Measurements from ENCODE around the gene ARG2. TPM values are rescaled to one million over a fixed set of nuclear protein-coding genes. Genes with fewer than 3 reads are reported as not detected.

Gene ARG2
- total and polyA plus RNA-seq, 9 of the 15 experiments (the other 6 are each of a cell fraction or from before 2014, with no cell fraction given) = 6.2 to 75.0 (median 17.8) TPM

GRCh38 chr14:67619446-67620216 is at the start of gene ARG2 (continued):
- TF ChIP-seq TBP (optimal IDR thresholded peaks at IDR 0.05; ENCODE audit: low read depth, low read length) (peak; percentile 88), NONO (IDR thresholded peaks at IDR 0.05; ENCODE audit: low read depth in 2 of 2, low read length in 1 of 2) (no peak), FOSL1 (tag; conservative IDR thresholded peaks at IDR 0.05) (peak; percentile 73), CEBPB (tag; IDR thresholded peaks at IDR 0.05) (no peak), ELK1 (CRISPR knock-in tag; IDR thresholded peaks at IDR 0.05) (no peak)
- TF ChIP-seq, protein P1, sequence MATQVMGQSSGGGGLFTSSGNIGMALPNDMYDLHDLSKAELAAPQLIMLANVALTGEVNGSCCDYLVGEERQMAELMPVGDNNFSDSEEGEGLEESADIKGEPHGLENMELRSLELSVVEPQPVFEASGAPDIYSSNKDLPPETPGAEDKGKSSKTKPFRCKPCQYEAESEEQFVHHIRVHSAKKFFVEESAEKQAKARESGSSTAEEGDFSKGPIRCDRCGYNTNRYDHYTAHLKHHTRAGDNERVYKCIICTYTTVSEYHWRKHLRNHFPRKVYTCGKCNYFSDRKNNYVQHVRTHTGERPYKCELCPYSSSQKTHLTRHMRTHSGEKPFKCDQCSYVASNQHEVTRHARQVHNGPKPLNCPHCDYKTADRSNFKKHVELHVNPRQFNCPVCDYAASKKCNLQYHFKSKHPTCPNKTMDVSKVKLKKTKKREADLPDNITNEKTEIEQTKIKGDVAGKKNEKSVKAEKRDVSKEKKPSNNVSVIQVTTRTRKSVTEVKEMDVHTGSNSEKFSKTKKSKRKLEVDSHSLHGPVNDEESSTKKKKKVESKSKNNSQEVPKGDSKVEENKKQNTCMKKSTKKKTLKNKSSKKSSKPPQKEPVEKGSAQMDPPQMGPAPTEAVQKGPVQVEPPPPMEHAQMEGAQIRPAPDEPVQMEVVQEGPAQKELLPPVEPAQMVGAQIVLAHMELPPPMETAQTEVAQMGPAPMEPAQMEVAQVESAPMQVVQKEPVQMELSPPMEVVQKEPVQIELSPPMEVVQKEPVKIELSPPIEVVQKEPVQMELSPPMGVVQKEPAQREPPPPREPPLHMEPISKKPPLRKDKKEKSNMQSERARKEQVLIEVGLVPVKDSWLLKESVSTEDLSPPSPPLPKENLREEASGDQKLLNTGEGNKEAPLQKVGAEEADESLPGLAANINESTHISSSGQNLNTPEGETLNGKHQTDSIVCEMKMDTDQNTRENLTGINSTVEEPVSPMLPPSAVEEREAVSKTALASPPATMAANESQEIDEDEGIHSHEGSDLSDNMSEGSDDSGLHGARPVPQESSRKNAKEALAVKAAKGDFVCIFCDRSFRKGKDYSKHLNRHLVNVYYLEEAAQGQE (IDR thresholded peaks at IDR 0.05; ENCODE audit: borderline replicate concordance) = peak; percentile 61
- TF ChIP-seq, protein P1 (CRISPR knock-in tag; IDR thresholded peaks at IDR 0.05; ENCODE audit: low read depth) = no peak
- TF ChIP-seq, protein P2, sequence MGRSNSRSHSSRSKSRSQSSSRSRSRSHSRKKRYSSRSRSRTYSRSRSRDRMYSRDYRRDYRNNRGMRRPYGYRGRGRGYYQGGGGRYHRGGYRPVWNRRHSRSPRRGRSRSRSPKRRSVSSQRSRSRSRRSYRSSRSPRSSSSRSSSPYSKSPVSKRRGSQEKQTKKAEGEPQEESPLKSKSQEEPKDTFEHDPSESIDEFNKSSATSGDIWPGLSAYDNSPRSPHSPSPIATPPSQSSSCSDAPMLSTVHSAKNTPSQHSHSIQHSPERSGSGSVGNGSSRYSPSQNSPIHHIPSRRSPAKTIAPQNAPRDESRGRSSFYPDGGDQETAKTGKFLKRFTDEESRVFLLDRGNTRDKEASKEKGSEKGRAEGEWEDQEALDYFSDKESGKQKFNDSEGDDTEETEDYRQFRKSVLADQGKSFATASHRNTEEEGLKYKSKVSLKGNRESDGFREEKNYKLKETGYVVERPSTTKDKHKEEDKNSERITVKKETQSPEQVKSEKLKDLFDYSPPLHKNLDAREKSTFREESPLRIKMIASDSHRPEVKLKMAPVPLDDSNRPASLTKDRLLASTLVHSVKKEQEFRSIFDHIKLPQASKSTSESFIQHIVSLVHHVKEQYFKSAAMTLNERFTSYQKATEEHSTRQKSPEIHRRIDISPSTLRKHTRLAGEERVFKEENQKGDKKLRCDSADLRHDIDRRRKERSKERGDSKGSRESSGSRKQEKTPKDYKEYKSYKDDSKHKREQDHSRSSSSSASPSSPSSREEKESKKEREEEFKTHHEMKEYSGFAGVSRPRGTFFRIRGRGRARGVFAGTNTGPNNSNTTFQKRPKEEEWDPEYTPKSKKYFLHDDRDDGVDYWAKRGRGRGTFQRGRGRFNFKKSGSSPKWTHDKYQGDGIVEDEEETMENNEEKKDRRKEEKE (IDR thresholded peaks at IDR 0.05; ENCODE audit: borderline replicate concordance in 1 of 2, control insufficient read depth in 1 of 2, low read depth in 2 of 2, low read length in 1 of 2) = no peak
- TF ChIP-seq, protein P3, sequence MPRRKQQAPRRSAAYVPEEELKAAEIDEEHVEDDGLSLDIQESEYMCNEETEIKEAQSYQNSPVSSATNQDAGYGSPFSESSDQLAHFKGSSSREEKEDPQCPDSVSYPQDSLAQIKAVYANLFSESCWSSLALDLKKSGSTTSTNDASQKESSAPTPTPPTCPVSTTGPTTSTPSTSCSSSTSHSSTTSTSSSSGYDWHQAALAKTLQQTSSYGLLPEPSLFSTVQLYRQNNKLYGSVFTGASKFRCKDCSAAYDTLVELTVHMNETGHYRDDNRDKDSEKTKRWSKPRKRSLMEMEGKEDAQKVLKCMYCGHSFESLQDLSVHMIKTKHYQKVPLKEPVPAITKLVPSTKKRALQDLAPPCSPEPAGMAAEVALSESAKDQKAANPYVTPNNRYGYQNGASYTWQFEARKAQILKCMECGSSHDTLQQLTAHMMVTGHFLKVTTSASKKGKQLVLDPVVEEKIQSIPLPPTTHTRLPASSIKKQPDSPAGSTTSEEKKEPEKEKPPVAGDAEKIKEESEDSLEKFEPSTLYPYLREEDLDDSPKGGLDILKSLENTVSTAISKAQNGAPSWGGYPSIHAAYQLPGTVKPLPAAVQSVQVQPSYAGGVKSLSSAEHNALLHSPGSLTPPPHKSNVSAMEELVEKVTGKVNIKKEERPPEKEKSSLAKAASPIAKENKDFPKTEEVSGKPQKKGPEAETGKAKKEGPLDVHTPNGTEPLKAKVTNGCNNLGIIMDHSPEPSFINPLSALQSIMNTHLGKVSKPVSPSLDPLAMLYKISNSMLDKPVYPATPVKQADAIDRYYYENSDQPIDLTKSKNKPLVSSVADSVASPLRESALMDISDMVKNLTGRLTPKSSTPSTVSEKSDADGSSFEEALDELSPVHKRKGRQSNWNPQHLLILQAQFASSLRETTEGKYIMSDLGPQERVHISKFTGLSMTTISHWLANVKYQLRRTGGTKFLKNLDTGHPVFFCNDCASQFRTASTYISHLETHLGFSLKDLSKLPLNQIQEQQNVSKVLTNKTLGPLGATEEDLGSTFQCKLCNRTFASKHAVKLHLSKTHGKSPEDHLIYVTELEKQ (CRISPR knock-in tag; IDR thresholded peaks at IDR 0.05) = no peak
